RPMI8226 (cell line): ENCODE results near the gene TNS4.

Experiments
- DNase-seq: peaks from one replicate; pipeline ENCODE4 v3.0.0-alpha.2; 2015

The TNS4 gene

DNA sequence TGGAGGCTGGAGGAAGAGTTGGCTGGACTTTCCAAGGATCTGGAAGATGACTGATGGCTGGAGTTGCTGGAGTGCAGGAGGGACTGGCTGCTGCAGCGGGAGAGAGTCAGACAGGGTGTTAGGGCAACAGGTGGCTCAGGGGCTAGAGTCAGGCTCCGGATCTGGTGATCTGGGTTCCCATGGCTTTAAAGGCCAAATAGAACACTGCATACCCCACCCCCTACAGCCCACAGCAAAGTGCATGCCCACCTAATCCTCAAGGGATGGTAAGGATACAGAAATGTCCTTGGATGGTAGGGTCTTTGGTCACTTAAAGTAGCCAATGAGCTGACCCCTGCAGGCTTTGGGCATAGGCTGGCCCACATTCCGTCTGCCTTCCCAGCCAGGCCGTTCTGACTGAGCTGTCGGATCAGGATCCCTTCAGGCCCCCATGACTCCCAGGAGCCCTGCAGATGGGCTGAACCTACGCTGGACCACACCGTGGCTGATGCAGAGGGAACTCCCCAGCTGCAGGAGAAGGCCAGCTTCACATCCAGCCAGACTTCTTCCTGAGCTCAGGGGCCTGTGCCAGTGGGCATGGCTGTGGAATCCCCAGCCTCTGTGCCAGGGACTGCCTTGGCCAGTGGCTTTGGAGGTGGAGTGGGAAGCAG lies 13.9 kb downstream of the TNS4 start:
- no peak for DNase-seq

GRCh38 chr17:40486522-40487370 lies 14.7 kb downstream of the TNS4 start:
- no peak for DNase-seq

DNA sequence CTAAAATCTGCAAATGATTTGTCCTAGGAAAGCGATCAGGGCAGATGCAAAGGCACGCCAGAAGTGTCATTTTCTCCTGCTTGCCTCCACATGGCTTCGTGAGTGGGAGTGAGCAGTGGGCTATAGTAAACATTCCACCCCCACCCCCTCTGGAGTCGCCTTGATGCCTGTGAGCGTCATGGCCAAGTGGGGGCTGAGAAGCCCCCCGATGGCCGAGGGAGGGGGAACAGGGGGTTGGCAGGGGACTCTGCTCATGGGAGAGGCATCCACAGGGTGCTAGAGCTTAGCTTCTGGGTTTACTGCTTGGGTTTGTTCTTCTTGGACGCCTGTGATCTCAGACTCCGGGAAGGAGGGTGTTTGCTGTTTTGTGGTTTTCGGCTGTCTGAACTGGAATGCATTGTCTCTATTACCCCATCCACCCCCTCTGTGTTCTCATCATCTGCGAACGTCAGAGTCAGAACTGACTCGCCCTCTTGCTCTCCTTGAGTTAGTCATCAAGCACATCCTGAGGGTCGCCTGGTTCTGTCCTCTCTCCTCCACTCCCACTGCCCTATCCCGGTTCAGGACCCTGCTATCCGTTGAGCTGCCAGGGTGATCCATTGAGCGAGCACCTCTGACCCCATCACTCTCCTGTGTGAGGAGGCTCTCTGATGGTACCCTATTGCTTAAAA lies 15.4 kb downstream of the TNS4 start:
- DNase-seq: peak; percentile 18

DNA sequence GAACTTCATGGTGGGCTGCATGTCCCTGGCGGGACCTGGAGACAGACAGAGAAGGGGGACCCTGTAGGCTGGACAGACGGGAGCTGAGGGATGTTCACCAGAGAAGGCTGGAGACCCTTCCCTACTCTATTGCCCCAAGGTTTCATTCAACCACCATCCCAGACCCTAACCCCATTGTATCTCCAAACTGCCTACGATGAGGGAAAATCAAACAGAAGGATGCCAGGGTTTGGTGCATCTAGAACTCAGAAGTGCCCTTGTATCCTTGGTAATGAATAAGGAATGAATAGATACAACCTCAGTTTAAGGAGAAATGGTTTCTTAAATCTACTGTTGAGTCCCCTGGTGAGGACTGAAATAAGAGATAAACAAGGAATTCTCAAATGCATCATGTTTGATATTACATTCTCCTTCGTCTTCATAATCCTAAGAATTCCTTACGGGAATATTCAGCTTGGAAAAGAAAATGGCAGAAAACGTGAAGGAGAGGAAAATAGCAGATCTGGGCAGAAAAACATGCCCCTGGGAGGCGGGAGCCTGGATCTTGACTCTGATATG lies 16.4 kb downstream of the TNS4 start:
- no peak for DNase-seq

DNA sequence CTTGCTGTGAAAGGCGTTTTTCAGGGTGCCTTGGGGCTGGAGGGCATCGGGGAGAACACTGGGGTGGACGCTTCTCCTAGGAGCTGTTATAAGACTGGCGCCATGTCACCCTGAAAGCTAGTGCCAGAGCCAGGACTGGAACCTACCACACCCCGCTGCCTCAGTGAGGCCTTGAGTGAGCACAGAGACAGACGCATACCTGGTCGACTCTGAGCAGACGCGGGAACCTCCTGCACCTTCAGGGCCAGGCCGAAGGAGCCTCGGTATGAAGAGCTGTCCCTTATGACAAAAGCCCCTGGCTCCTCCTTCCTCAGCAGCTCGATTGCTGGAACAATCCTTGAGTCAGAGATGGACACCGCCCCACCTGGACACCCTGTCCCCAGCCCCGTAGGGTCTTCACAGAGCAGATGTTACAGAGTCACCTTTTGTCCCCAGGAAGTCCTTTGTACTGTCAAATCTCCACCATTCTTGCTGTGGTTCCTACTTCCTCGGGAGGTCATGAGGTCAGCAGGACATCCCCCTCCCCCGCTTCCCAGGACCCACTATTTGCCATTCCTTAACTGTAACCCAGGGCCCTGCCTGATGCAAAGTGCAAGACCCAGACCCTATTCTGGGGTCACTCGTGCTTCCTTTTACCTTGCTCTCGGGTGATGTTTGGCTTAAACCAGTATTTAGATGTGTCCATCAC lies 17.0 kb downstream of the TNS4 start:
- DNase-seq: no peak

DNA sequence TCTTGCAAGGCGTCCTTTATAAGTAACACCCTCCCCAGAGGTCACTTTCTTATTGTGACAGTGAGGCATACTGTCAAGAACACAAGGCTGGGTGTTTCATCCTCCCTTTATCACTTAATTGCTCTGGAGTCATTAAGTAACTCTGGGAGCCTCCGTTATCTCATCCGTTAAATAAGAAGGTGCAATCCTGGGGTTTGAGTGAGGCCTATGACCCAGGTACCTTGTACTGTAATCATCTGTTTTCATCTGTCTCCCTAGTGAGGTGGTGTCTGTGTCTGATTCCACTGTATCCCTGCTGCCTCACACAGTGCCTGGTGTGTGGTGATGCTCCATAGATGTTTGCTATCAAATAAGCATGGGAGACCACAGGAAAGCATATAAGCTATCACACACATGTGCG lies 17.7 kb downstream of the TNS4 start:
- DNase-seq: no peak

DNA sequence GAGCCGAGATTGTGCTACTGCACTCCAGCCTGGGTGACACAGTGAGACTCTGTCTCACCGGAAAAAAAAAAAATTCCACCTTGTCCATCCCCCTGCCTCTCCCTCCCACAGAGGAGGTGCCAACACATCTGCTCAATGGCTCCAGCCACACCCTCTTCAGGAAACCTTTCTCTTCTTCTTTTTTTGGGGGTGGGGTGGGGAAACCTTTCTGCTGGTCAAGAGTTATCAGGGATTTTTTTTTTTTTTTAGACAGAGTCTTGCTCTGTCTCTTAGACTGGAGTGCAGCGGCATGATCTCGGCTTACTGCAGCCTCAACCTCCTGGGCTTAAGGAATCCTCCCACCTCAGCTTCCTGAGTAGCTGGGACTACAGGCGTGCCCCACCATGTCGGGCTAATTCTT lies 18.7 kb downstream of the TNS4 start:
- DNase-seq: peak; percentile 49

GRCh38 chr17:40481106-40481505 lies 20.3 kb downstream of the TNS4 start:
- no peak for DNase-seq

DNA sequence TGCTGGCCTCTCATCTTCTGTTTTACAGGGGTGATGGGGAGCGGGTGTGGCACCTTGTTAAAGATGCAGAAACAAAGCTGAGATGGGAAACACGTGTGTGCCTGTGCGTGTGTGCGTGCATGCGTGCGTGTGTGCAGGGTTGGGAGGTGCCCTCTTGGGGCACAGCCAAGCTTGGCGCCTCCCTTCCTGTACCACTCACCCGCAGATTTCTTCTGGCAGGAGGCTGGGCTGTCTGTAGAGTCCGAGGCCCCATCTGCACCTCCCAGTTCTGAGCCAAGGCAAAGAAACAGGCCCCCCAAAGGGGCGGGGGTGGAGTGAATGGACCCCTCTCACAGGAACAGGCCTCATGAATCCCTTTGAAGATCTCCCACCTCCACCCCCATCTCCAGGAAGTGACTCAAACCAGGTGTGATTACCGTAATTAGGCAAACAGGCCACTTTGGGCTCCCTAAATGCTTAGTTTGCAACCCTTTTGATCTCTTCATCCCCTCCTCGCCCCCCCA lies 20.9 kb downstream of the TNS4 start:
- peak; percentile 72 for DNase-seq

GRCh38 chr17:40479754-40480480 lies 21.5 kb downstream of the TNS4 start:
- DNase-seq: no peak

GRCh38 chr17:40478486-40478885 lies 22.9 kb downstream of the TNS4 start:
- no peak for DNase-seq

GRCh38 chr17:40477796-40478195 lies 23.6 kb downstream of the TNS4 start:
- no peak for DNase-seq

DNA sequence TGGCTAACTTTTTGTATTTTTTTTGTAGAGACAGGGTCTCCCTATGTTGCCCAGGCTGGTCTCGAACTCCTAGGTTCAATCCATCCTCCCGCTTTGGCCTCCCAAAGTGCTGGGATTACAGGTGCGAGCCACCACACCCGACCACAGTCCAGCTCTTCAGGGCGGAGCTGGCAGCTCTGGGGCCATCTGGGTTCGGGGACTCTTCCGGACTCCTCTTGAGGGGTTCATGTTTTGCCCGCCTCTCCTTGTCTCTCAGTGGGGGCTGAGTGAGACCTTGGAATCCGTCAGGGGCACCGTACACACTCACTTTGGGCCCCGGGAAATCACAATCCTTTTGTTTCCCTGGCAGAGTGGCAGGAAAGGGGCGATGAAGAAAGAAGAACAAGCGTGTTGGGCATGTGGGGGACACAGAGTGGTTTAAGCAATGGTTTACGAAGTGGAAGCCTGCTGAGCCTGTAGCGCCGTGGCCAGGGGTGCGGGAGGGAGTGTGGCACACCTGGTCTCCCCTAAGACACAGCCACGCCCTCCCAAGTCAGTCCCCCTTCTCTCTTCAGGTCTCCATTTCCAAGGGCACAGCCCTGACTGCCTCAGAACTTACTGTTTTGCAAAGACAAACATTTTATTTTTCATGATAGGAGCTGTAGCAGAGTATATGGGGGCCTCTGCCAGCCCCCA lies 26.1 kb downstream of the TNS4 start:
- no peak for DNase-seq

GRCh38 chr17:40474419-40475002 lies 26.9 kb downstream of the TNS4 start:
- DNase-seq: no peak

- no peak for DNase-seq
Observed at GRCh38 chr17:40473573-40474365, 27.7 kb downstream of the TNS4 start.

- no peak for DNase-seq
Observed at GRCh38 chr17:40472733-40473452, 28.5 kb downstream of the TNS4 start.

GRCh38 chr17:40471846-40472732 lies 29.3 kb downstream of the TNS4 start:
- DNase-seq: no peak
